CD4-positive, alpha-beta T cell treated with Interleukin-12 subunit alpha and Interleukin-12 subunit beta, for 1 hour (primary cell): ENCODE results near the gene PNP.
A peak's percentile ranks its signal among the peaks of the same experiment; 100 is the strongest.
"Not testable (repeated sequence)": the region's sequence is repeated elsewhere in the genome, so short reads cannot be mapped to it uniquely, and the experiment has no call there.

Experiments used
- DNase-seq: peaks from one replicate; pipeline ENCODE4 v3.0.0-alpha.2; 2020

Gene PNP

GRCh38 chr14:20469242-20469889 is at the start of gene PNP:
Gene PNP, plus strand, starts transcription at chr14:20469406. Its CDS starts 119 bp downstream, at chr14:20469525.
- DNase-seq = peak; percentile 93

- DNase-seq = no peak
Measured at GRCh38 chr14:20419419-20419818, 49.8 kb upstream of the PNP start.

- DNase-seq = no peak
Measured at GRCh38 chr14:20421267-20421666, 47.9 kb upstream of the PNP start.

- DNase-seq = no peak
Measured at GRCh38 chr14:20422886-20423285, 46.3 kb upstream of the PNP start.

- DNase-seq = no peak
Measured at GRCh38 chr14:20424851-20425250, 44.4 kb upstream of the PNP start.

GRCh38 chr14:20427231-20428009 is 41.8 kb upstream of the PNP start:
- no peak for DNase-seq

GRCh38 chr14:20428010-20428365 is 41.2 kb upstream of the PNP start:
- DNase-seq = no peak

GRCh38 chr14:20428802-20429201 is 40.4 kb upstream of the PNP start:
- DNase-seq = no peak

- no peak for DNase-seq
Measured at GRCh38 chr14:20429801-20430669, 39.2 kb upstream of the PNP start.

GRCh38 chr14:20434701-20435581 is 34.3 kb upstream of the PNP start:
- DNase-seq = no peak

- no peak for DNase-seq
Measured at GRCh38 chr14:20435582-20436362, 33.4 kb upstream of the PNP start, which contains the start of gene KLHL33. Gene KLHL33, minus strand, starts transcription at chr14:20436166. Its CDS starts 355 bp downstream, at chr14:20435811.

GRCh38 chr14:20436363-20436755 is 32.8 kb upstream of the PNP start:
- DNase-seq = no peak

- no peak for DNase-seq
Measured at GRCh38 chr14:20438664-20439063, 30.5 kb upstream of the PNP start.

- DNase-seq = no peak
Measured at GRCh38 chr14:20440465-20440864, 28.7 kb upstream of the PNP start.

- peak; percentile 14 for DNase-seq
Measured at GRCh38 chr14:20440882-20441281, 28.3 kb upstream of the PNP start.

GRCh38 chr14:20441461-20441860 is 27.7 kb upstream of the PNP start:
- no peak for DNase-seq

- DNase-seq = not testable (repeated sequence)
Measured at GRCh38 chr14:20443650-20444049, 25.6 kb upstream of the PNP start.

GRCh38 chr14:20446889-20447288 is 22.3 kb upstream of the PNP start:
- no peak for DNase-seq

GRCh38 chr14:20452831-20453230 is 16.4 kb upstream of the PNP start:
- DNase-seq = not testable (repeated sequence)

- DNase-seq = peak; percentile 98
Measured at GRCh38 chr14:20454516-20455354, 14.5 kb upstream of the PNP start, which contains the start of the genes APEX1 and OSGEP. Gene APEX1, plus strand, starts transcription at chr14:20455226. Its CDS starts 420 bp downstream, at chr14:20455646. Gene OSGEP, minus strand, starts transcription at chr14:20454812. Its CDS starts 129 bp downstream, at chr14:20454683.
